NCI-H1694 (cell line): Measurements from ENCODE around the gene NBL1.
A peak's percentile ranks its signal among the peaks of the same experiment; 100 is the strongest.

Source experiments
- DNase-seq: peaks from one replicate; lab custom pipeline; 2025; lab: John Stamatoyannopoulos, UW

The NBL1 gene, protein sequence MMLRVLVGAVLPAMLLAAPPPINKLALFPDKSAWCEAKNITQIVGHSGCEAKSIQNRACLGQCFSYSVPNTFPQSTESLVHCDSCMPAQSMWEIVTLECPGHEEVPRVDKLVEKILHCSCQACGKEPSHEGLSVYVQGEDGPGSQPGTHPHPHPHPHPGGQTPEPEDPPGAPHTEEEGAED

DNA sequence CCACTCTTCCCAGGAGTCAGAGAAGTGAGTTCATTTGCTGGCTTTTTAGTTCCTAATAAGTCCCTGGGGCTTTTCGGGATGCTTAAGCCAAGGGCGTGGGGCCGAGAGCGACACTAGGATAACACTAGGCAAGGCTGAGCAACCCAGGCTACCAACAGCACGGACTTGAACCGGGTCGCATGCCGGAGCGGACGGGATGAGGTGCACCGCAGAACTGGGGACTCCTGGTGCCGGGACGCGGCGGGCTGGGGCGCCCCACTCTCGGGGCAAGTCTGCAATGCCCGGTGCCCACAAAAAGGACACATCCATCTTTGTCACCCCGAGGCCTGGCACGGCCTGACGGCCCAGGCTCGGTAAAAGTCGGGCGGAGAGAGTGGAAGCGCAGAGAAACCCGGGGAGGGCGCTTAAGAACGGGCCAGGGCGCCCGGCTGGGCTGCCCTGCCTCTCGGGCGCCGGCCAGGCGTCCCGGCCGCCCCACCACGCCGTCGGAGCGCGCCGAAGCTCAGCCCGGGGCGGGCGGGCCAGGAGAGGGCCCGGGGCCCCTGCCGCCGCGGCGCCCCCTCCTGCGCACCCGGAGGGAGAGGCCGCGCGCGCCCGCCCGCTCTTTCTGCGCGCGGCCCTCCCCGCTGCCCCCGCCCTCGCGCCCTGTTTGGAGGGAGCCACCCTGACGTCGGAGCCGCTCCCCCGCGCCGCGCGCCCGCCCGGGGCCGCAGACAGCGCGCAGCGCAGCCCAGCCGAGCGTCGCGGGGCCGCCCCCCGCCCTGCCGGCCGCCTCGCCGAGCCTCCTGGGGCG lies at the start of gene NBL1:
Gene NBL1 (plus strand): TSS at position 710 of the 793 bp plus-strand sequence. CDS start 10,720 bp downstream, outside the sequence.
- DNase-seq = no peak

DNA sequence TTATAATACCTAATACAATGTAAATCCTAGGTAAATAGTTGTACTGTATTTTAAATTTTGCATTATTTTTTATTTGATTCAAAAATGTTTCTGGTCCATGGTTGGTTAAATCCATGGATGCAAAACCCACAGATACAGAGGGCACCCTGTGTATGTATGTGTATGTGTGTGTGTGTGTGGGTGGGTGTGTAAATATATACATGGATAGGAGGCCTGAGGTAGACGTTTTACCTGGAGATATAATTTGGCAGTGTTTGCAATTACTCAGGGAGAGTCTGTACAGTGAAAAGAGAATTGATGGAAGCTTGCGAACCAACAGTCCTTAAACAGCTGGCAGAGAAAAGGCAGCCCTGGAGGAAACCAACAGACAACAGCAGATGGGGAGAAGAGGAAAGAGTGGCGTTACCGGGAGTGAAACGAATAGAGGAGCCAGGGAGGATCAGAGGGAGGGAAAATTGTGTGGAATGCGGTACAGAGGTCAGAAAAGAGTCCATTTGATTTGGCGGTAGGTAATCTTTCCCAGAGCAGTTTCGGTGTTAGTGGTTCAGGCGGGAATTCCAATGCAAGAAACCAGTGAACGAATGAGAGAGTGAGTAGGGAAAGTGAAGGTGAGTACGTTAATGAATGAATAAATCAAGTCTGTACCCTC lies 47.9 kb upstream of the NBL1 start:
- peak; percentile 7 for DNase-seq

DNA sequence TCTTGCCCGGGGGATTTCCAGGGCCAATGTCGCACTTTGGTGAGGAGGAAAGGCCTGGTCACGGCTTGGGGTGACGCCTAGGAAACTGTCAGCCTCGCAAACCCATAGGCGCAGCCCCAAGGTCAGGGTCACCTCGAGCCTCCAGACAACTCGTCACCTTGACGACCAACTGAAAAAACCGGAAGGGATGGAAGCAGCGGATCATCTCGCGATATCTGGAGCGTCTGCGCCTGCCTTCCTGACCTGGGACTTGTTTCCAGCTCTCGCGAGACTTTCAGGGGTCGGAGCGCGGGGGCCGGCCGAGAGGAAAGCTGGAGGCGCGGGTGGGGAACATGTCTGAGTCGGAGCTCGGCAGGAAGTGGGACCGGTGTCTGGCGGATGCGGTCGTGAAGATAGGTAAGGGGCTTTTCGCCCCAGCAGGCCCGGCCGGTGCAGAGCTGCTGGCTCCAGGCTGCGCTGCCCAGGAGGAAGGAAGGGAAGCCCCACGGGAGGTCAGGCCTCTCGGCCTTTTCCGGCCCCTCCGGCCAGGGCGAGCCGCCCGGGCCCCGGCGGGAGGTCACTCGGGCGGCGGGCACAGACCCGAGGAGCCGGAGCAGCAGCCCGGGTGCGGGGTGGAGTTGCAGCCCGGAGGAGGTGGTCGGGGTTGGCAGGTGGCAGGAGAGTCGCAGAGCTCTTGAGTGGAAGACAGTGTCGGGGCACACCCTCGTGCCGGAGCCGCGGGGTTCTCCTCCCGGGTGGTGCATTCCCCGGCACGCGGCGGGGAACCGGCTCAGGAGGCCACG lies 47.2 kb upstream of the NBL1 start:
- DNase-seq = peak; percentile 92

DNA sequence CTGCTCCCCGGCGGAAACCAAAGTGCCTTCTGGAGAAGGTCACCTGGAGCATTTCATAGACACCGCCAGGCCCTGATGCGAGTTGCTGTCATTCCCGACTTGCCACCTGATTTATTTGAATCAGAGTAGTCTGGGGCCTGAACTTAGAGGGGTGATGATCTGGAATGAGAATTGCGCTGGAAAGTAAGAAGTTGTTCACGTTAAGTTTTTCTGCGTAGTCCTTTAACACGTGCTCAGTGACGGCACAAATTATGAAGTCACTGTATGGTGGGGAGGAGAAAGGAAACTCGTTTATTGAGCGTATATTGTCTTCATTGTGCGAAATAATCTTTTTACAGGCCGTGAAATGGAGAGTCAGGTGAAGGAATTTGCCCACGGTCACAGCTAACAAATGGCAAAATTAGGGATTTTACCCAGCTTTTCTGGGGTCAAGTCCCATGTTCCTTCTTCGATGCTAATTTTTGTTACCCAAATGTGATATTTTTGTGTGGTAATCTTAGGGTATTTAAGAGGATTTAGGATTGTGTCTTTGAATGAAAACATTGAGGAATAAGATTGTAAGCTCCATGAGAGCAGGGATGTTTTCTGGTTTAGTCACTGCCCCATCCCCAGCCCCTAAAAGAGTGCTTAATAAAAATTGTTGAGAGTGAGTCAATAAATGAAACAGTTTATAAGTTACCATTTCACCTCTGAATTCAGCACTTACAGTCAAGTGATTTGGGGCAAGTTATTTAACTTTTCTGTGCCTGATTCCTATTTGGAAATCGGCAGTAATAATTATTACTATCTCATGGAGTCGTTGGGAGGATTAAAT lies 46.4 kb upstream of the NBL1 start:
- no peak for DNase-seq

DNA sequence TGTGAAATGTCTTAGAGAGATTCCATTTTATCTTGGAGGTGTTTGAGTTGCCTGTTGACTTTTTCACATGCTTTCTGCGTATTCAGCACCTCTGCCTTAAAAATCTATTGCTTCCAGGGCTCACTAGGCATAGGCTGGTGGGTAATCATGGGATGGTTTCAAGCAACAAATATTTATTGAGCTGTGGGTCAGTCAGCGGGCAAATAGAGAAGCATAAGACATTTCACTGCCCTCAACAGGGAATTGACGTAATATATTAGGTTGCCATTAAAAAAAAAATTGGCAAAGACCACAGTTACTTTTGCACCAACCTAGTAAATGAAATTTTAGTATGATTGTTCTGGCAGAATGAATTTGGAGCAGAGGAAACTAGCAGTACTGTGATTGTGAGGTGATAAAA lies 44.3 kb upstream of the NBL1 start:
- no peak for DNase-seq

DNA sequence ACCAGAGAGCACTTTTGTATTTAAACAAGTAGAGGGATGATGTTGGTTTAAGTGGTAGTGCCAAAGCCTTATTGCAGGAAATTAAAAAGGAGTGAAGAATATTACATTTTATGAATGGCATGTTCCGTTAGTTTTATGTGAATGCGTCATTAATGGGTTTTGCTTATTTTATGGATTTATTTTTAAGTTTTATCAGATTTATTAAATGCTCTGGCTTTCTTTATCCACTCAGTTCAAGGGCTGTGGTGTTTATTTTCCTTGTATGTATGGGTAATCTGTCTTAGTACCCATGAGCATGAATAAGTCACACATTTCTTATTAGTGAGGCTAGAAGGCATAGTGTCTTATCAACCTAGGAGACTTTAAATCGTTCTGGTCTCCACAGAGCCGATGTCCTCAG lies 41.6 kb upstream of the NBL1 start:
- DNase-seq = no peak

DNA sequence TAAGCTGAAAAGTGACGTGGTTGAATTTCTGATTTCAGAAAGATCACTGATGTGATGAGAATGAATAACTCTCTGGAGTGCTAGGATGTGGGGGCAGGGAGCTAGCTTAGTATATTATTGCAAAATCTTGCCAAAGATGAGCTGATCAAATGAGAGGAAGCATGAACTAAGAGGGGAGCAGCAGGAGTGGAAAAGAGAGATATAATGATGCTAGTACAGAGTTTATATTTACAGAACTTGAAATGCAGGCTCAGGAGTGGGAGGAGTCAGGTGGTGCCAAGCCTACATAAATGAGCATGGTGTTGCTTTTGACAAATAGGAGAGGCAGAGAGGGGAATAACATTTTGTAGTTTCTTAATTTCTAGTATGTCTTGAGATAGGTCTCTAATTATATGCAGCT lies 38.1 kb upstream of the NBL1 start:
- DNase-seq = no peak

DNA sequence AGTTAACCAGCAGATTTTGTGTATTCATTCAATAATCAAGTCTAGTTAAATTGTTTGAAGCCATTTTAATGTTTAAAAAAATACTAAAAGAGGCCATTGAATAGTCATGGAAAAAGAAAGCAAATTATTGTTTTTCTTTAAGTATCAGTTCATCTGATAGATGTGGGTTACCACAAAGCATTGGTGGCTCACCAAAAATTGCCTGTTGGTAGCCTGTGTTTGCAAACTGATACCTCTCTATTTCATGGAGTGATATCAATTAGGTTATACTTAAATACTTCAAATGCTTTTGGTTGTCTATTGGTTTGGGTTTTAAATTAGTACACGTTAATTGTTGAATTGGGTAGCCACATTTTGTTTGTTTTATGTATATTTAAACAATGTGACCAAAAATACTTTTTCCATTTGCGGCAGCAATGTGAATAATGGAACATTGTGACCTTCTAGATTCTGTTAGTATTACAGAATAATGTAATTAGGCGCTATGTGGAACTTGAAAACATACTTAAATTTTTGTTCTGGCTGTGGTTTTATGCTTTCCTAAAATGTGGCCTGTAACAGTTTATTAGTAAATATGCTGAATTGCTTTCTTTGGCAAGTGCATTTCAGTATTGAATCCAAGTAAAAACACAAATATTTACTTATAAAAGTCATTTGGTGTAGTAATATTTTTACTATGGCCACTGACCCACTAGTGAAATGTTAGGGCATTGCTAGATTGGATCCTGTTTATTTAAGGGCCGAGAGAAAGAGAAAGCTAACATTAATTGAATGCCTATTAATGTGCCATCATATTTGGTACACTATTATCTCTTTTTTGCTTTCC lies 37.1 kb upstream of the NBL1 start:
- no peak for DNase-seq

DNA sequence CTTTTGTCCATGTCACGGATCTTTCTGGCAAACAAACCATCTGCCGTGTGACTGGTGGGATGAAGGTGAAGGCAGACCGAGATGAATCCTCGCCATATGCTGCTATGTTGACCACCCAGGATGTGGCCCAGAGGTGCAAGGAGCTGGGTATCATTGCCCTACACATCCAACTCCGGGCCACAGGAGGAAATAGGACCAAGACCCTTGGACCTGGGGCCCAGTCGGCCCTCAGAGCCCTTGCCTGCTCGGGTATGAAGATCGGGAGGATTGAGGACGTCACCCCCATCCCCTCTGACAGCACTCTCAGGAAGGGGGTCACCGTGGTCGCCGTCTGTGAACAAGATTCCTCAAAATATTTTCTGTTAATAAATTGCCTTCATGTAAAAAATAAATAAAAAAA lies 35.9 kb upstream of the NBL1 start:
- no peak for DNase-seq

DNA sequence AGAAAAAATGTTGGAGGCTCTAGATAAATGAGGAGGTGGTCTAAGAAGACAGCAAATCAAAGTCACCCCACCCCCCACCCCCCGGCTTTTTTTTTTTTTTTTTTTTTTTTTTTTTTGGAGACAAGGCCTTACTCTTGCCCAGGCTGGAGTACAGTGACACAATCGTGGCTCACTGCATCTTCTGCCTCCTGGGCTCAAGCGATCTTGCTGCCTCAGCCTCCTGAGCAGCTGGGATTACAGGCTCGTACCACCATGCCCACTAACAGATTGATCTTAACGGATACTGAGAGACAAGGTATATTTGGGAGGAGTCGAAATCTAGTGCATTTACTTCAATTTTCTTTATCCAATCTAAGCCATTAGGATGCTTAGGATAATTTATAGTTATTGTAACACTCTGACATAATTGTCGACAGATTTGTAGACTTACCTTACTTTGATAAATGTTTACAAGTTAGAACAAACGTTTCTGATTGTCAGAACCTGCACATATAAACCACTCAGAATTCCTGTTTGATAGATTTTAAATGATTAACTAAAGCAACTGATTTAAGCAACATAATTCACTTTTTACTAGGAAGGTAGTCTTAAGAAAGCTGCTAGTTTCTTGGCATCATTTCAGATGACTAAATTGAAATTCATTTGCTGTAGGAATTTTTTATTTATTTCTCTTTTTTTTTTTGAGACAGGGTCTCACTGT lies 33.7 kb upstream of the NBL1 start:
- DNase-seq = no peak

DNA sequence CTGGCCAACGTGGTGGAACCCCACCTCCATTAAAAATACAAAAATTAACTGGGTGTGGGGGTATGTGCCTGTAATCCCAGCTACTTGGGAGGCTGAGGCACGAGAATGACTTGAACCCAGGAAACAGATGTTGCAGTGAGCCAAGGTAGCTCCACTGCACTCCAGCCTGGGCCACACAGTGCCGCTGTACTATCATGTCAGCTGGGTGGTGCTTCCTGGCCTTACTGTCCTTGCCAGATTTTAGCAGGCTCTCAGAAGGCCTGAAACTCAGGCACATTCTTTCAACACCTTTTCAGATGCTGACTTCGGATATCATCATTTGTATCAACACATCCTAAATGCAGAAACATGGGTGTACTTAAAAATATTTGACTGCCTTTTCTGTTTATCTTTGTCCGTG lies 31.6 kb upstream of the NBL1 start:
- no peak for DNase-seq

DNA sequence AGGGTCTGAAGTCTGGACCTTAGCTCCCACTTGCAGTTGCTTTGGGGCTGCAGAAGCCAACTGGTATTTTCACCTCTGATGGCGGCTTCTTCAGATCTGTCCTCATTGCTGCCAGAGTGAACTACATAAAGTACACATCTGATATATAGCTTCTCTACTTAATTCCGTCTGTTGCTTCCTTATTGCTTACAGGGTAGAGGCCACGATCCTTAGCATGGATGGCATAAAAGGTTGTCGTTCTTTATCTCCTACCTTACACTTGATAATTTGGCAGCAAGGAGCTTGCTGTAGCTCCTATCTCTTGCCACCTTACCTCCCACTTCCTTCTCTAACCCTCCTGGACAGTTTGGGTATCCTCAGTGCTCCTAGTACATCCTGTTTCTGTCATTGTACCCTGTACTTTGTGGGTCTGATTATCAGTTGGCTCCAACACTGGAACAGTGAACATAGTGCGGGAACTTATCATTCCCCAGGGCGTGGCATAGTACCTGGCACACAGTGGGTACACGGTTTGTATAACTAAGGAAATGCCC lies 30.9 kb upstream of the NBL1 start:
- no peak for DNase-seq

DNA sequence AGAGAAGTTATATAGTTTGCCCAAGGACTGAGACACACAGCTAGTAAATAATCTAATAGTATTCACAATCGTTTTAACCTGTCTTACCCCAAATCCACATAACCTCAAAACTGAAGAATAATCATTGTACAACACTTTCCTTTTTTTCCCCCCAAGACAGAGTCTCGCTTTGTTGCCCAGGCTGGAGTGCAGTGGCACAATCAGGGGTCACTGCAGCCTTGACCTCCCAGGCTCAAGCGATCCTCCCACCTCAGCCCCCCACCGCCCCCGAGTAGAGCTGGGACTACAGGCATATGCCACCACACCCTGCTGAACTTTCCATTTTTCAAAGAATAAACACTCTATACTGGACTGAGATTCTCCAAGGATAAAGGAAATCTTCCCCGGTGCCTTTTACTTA lies 28.7 kb upstream of the NBL1 start:
- no peak for DNase-seq

DNA sequence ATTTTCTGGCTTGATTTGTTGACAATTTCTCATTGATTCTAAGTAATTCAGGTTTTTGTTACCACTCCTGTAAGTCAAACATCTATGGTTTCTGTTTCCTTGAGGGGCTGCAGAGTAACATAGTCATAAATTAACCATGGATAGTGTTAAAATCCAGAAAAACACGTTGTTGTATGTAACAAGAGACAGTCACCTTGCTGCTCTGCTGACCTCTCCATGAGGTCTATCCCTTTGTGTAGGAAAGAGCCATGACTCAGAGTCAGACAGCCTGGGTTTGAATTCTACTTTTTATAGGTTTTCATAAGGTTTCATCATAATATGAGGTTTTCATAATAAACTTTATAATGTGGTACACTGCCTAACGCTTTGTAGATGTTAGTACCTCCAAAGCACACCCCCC lies 27.6 kb upstream of the NBL1 start:
- no peak for DNase-seq

DNA sequence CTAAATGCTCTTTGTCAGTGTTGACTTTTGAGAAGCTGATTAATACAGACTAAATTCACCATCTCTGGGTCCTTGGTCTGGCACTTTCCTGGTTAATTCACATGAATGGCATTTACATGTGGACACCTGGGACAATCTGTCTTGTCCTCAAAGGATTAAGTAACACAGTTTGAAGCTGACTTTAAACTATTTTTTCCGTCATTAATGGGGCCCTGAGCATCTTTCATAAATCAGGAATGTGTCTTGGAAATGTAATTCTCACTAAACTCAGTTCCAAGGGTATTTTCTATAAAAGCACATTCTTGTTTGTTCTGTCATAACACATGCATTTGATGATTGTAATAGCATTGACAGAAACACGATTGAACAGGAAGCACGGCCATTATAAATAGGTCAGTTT lies 26.7 kb upstream of the NBL1 start:
- DNase-seq = no peak

DNA sequence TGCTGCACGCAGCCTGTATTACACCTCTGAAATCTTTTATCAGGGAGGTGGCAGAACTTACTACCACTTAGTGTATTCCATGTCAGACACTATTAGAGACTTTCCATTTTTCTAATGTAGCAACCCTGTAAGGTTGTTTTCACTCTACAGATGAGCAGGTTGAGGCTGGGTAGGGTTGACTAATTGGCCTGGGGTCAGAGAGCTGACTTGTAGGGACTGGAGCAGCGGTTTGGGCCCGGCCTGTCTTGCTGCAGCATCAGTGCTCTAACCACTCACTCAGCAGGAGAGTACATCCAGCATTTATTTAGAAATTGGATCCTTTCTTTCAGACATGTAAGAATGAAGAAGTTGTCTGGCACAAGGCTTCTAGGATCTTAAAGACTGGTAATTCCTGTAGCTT lies 25.7 kb upstream of the NBL1 start:
- DNase-seq = no peak

DNA sequence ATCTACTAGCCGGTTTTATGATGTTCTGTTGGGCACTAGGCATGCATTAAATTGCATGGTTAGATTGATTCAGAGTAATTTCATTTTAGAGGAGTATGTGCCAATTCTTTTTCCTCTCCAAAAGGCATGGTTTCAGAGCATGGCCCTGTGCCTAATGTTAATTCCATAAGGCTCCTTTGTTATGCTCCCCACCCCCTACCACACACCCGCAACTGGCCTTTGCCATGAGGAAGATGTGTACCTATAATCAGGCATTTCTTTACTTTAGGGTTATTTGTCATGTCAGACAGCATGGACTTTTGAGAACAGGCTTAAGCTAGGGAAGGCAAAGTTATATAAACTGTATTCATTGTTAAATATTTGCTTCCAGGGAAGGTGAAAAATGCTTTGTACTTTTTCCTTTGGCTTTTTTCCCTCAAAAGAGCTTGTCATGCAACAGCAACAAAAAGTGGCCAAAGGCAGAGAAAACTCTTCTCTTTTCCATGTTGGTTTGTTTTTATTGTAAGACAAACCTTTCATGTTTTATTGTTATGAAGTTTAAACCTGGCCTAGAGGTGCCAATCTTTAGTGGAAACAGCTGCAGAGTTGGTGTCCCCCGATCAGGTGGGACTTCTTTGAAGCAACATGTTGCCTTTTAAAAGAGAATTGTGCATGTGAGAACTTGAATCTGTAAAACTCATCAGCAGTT lies 24.3 kb upstream of the NBL1 start:
- DNase-seq = no peak

DNA sequence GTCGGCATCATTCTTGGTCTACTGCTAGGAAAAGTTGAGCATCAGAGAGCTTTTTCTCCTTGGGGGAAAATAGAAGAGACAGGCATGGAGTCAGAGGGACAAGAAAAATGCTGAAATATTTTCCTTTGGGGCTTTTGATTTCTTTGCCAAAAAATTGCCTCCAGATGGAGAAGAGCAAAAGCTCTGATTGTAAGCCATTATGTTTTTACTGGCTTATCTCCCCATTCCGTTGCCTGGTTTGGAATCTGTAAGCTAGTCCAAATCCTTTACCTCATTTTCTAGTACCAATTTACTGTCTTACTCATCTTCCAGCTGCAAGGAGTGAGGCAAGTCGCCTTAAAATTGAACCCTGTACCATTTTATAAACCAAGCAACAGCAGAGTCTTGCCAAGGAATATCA lies 23.3 kb upstream of the NBL1 start:
- no peak for DNase-seq

DNA sequence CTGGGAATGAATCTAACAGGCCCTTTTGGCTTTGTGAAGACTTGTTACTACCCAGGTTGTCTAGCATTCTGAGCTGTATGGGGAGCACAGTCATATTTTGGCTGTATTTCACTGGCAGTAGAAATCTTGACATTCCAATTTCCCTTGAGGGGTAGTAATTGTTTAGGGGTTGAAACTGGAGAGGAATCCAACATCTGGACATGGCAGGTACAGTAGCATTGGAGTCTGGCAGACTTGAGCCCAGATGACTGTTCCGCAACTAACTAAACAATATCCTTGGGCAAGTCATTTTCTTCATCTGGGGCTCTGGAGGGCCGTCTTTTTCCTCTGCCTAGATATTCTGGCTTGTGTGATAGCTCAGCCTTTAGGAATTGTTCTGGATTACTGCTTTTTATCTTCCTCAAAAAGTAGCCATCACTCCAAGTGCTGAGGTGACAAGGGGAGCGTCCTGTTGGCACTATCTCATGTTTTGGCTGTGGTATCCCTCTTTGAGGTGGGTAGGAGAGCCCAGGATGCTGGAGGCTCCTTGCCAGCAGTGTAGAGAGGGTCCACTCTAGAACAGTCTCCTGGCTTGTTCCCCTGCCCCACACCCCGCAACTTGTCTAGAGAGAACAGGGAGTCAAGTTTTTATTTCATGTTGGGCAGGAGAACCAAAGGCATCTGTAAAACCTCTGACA lies 22.7 kb upstream of the NBL1 start:
- DNase-seq = no peak
